GM21576 (cell line): ENCODE data around the gene PBX4.

Experiments
- ATAC-seq: cut with Tn5 transposase; IDR thresholded peaks from one replicate; pipeline ENCODE4 v1.9.1; 2021; ENCODE audit warnings: mild to moderate bottlenecking, moderate library complexity; ENCODE audit not compliant: unreplicated experiment

The PBX4 gene

DNA sequence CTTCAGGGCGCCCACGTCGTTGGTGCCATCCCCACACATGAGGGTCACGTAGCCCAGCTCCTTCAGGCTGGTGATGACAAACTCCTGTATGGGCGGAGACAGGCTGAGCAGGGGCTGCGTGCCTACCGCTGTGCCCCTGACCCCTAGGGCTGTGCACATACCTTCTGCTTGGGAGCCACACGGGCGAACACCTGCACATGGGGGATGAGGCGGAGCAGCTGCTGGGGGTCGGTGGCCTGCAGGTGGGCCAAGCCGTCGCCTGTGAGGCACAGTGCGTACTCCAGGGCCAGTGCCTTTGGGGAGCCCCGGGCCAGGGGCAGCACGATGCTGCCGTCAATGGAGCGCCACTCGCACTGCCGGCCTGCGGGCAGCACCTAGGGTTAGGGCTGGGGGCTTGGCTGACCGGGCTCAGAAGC, 31.1 kb upstream of the PBX4 start:
- ATAC-seq: no peak

DNA sequence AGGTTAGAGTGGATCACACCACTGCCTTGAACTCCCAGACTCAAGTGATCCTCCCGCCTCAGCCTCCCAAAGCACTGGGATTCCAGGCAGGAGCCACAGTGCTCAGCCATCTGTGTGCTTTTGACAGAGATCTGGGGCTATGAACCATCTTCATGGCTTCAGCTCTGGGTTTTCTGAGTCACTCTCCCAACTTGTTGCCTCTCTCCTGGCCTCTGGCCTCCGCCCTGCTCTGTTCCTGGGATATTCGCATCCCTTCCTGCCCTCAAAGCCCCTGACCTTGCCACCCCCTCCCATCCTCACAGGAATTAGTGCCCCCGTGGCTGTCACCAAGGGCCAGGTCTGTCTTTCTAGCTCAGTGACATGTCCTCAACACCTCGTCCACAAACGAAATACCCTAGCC, 30.7 kb upstream of the PBX4 start:
- ATAC-seq: no peak

DNA sequence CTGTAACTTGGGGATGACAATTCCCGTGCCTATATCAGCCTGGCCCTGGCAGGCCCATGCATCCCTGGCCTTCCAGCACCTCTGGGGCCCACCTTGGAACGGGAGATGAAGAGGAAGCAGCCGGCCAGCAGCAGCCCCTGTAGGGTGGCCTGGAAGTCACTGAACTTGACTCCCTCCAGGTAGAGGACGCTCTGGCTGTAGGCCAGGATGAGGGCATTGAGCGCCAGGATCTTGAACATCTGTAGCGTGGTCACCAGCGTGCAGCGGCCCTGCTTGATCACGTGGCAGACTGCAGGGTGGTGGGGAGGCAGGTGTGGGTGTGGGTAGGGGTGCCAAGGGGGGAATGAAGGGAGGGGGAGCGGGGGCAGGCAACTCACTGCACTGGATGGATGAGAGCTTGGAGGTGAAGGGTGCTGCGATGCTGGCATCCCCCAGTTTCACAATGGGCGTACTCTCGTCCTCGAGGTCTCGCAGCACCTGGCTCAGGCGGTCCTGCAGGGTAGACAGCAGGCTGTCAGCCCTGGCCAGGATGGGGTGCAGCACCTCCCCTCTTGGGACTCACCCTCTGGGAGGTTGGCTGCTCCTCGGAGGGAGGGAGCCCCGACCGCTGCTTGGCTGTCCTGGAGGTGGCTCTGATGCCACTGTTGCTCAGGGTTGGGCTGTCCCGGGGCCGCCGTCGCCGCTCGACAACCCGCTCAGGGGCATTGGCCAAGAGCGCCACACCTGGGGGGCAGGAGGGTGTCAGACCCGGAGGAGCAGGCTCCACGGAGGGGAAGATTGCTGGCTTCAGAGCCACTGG, 28.7 kb upstream of the PBX4 start:
- no peak for ATAC-seq

DNA sequence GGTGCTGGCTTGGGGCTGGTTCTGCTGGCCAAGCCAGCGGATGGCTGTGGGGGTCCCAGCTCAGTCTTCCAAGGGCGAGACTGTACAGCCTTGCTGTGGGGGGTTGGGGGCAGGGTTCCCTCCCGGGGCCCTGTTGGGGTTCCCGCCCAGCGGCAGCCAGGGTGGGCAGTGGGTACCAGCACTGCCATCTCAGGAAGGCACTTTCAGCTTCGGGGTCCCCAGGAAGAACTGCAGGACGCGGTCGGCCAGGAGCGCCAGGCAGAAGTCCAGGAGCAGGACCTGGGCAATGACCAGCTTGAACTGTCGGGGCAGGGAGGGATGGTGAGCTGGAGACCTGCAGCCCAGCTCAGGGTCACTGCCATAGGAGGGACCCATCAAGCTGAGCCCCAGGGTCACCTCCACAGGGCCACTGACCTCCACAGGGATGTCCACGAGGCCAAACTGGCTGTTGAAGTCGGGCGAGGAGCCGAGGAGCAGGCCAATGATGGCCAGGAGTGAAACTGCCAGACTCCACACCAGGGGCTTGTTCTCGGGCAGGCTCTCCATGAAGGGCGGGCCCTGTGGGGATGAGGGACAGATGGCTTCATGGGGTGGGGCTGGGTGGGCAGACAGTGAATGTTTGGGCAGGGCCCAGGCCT, 26.9 kb upstream of the PBX4 start:
- ATAC-seq: no peak

DNA sequence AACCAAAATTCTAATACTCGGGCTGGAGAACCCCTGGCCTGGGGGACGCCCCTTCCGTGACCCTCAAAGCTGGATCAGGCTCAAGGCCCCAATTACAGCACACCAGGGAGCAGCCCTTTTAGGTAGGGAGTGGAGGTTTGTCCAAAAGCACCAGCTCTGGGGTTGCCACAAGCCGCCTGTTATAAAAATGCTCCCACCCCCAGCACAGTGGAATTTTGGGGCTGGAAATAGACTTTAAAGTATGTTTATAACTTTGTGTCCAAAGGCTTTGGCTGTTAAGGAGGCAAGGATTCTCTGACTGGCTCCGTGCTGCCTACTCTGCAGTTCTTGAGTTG, 25.5 kb upstream of the PBX4 start:
- ATAC-seq: no peak

DNA sequence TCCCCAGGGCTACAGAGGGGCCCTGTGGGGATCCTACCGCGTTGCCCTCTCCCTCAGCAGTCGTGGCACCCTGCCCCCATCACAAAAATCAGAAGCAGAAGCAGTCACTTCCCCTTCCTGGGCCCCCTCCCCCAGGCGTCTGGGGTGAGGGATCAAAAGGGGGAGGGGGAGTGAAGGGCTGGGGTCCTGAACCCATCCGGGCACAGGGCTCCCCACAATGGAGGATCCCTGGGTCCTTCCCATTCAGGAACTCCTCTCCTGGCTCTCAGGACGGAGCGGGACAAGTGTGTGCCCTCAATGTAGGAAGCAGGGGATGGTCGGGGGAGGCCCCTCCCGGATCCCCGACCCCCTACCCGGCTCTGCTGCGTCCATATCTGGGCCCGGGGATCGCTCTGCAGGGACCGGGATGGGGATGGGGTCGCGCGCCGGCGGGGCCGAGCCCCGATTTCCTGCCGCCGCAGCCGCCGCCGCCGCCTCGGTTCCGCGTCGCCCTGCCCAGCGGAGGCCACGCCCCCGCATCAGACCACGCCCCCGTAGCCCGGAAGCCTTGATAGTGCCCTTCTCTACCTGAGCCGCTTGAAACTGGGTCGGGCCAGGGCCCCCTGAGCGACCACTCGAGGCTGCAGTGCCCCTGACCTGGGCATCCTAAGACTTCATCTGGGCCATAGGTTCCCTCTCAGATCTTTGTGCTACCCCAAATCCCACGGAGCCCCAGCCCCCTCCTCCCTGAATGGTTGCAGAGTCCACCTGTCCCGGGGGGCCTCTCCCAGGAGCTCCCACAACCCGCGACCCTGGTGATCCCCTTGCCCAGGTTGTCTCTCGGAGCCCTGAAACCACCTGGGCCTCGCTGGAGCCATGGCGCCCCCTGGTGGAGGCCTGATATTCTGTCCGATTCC, 24.9 kb upstream of the PBX4 start, which contains the start of gene GMIP:
Gene GMIP, minus strand, starts transcription at position 500 of the 896 bp plus-strand sequence. Its CDS starts 128 bp downstream, at position 372.
- ATAC-seq: peak; percentile 59

DNA sequence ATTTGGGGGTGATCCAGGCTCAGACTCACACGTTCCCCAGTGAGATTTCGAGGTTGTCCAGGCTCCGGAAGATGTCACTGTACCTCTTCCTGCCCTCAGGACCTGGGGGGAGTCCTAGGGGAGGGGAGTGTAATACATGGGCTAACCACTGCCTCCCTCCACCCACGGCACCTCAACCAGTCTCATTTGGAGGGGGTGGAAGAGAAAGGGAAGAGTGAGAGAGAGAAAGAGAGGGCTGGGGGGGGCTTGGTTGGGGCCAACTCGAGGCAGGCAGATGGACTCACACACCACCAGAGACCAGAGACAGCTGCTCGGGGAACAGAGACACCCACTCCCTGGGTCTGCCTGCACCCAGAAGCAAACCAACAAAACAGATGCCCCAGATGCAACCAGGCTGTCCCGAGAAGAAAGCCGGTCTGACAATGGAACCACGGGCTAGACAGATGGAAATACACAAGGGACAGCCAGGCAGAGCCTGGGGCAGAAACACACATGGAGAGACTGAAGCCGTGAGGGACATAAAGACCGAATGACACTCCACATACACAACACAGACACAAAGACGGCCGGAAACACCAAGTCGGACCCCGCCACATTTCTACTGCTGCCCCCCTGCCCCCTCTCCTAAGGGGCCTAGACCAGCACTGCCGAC, 24.1 kb upstream of the PBX4 start:
- no peak for ATAC-seq

DNA sequence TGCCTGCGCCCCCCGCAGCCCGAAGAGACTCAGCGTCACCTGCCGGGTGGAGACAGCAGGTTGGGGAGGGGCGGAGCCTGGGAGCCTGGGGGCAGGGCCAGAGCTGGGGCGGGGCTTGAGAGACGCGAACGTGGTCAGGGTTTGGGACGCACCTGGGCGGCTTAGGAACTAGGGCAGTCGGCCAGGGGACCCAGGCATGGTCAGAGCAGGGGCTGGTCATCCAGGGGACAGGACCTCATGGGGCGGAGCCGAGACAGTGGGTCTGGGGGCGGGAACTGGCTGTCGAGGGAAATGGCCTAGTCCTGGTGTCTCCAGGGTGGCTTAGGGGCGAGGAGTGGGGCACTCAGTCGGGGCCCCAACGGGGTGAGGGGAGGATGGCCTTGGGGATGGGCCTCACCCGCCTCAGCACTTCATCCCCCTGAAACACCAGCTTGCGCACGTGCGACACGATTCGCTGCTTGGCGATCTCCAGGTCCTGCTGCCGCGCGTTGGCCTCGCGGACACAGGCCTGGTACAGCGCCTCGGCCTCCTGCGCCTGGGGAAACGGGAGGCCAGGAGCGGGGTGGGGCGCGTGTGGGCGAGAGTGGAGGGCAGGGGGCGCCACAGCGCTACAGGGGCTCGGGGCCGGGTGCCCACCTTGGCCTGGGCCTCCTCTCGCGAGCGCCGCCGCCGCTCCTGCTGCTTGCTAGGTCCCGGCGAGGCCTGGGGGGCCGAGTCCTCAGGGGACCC, 19.2 kb upstream of the PBX4 start:
- no peak for ATAC-seq

DNA sequence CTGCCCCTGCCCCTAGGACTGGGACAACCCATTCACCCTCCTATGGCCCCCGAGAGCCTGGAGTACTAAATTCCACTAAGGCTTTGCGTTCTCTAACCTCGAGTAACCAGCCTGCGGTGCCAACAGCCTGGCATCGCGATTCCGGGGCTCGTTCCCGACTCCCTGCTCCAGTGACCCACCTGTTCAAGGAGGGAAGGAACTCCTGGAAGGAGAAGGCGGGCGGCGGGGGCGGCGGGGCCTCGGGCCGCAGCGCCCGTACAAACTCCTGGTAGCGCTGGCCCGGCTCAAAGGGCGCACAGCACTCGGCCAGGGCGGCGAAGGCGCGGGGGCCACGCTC, 18.7 kb upstream of the PBX4 start:
- ATAC-seq: no peak

DNA sequence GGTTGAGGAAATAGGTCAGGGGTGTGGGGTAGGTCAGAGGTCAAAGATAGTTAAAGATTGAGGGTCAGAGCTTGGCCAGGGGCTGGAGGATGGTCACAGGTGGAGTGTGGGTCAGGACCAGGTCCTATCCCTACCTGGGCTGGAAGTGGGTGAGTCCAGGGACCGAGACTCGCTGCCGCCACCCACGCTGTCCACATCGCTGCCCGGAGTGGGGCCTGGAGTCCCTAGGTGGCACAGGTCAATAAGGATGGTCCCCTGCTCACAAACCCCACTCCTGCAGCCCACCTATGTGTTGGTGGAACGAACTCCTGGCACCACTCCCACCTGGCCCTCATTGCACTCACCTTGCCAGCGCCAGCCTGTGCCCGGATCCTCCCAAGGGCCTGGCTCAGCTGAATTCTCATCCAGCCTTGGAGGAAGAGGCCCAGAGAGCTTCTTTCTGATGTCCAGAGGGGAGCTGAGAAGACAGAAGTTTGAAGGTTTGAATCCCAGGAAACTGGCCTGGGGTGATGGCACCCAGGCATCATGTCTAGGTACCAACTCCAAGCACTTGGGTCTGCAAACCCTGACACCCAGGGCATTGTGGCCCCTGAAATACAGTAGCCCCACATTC, 18.2 kb upstream of the PBX4 start:
- no peak for ATAC-seq

DNA sequence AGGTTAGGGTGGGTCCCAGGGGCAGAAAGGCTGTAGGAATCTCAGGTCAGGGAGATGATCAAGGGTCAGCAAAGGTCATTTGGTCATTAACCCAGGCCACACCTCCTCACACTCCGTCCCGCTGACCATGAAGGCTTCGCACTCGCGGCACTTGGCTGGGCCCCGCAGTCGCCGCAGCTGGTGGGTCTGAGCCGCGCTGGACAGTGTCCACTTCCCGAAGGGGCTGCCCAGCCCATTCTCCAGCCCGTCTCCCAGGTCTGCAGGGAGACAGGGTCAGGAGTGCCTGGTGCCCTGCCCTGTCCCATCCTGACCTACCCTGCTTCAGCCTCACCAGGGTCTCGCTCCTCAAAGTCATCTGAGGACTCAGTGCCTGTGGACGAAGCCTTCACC, 16.8 kb upstream of the PBX4 start:
- ATAC-seq: no peak

DNA sequence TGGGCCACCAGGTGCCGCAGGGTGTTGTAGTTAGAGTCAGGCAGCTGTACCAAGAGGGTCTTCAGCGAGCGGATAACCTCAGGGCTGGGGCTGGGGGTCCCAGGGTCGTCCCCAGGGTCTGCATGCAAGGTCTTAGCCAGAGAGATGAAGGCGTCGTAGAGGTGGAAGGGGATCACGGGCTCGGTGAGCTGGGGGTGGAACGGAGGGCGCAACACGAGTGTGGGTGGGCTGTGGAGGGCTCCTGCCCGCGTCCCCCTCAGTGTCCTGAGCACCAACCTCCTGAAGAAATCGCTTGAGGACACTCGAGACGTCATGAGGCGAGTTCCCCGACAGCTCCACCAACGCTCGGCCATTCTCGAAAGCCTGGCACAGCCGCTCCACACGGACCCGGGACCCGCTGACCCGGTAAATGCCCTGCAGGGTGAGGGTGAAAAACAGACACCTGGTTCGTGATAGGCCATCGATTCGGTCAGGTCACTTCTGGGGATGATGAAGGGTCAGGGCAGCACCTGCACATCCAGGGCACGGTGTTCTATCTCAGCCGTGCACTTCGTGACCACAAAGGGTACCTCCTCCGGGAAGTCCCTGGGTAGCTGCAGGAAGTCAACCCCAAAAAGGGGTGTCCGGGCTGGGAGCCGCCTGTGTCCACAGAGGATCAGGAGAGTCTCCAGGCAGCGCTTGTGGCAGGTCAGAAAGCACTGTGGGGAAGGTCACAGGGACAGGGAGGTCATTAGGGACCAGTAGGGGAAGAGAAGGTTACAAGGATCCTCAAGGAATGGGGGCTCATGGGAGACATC, 16.2 kb upstream of the PBX4 start:
- ATAC-seq: no peak

DNA sequence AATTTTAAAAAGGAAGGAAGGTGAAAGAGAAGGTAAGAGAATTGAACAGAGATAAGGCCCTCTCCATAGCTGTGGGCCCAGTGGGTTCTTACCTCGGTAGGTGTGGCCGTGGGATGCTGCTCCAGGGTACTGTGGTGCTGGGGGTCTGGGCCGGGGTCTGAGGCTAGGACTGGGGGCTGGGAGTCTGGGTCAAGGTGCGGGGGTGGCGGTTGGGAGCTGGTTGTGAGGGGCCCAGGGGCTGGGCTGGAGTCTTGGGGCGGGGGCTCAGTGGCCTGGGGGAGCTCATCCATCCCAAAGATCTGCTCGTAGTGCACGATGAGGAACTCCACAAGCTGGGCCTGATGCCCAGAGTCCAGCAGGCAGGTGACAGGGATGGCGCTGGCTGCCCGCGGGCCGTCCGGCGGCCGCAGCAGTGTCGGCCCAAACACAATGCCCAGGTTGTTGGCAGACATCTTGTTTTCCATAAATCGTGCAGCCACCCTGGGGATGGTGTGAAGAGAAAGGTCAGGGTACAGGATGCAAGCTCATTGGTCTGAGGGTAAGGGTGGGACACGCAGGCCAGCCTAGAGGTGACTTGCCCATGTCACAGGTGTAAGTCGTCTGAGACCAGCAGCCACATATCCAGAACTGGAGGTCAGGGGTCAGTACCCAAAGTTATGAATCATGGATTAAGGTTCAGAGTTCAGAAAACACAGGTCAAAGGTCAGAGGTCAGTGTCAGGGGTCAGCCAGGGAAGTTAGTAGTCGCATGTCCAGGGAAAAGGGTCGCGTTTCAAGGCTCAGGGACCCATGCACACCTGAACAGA, 15.4 kb upstream of the PBX4 start:
- ATAC-seq: no peak

DNA sequence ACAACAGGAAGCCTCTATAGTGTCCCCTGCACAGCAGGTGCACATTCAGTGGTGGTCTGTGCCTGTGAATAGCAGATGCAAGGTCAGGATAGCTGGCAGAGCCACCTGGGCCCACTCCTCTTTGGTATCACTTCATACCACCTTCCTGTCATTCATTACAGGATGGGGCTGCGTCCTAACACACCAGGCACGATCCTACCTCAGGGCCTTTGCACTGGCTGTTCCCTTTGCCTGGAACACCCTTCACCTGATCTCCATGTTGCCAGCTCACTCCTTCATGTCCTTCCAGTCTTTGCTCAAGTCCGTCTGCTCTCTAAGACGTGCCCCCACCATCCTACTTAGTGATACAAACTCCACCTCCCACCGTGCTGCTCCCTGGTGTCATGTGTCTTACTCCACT, 14.2 kb upstream of the PBX4 start:
- no peak for ATAC-seq

DNA sequence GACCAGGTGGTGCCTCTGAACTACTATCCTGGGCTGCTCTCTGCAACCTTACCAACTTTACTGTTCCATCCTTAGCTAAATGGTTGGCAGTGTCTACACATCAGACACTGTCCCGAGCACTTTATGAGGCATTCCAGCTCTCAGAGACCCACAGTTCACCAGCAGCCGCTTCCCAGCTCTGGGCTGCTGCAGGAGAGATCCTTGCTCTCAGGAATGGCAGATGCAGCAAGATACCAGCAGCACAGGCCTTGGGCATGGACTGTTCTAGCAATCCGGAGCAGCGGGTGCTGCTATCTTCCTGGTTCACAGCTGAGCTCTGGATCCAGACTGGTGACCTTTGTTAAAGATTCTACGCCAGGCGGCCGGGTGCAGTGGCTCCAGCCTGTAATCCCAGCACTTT, 12.9 kb upstream of the PBX4 start:
- ATAC-seq: no peak

DNA sequence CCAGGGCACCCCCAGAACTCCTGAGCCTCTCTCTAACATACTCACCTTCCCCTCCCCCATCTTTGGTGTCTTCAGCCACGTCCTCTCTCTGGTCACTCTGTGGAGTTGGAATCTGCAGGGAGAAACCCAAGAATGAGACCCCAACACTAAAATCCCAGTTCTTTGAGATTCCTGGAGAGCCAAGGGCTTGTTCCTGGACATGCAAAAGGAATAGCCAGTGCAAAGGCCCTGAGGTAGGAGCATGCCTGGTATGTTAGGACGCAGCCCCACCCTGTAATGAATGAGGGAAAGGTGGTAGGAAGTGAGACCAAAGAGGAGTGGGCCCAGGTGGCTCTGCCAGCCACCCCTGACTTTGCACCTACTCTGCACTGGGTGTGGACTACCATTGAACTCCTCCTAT, 11.9 kb upstream of the PBX4 start:
- no peak for ATAC-seq

DNA sequence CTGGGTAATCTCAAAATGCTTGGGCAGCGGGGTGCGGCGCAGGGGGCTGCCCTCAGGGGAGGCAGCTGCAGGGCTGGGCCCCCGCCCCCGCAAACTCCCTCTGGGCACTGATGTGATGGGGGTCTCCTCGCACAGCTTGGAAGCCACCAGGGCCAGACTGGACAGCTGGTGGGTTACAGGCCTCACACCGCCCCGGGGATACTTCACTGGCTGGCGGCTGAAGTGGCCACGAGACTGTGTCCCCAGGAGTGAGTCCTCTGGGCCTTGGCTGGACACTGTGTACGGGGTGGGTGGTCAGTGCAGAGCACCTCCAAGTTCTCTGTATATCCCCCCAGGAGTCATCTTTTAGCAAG, 11.6 kb upstream of the PBX4 start:
- ATAC-seq: no peak

DNA sequence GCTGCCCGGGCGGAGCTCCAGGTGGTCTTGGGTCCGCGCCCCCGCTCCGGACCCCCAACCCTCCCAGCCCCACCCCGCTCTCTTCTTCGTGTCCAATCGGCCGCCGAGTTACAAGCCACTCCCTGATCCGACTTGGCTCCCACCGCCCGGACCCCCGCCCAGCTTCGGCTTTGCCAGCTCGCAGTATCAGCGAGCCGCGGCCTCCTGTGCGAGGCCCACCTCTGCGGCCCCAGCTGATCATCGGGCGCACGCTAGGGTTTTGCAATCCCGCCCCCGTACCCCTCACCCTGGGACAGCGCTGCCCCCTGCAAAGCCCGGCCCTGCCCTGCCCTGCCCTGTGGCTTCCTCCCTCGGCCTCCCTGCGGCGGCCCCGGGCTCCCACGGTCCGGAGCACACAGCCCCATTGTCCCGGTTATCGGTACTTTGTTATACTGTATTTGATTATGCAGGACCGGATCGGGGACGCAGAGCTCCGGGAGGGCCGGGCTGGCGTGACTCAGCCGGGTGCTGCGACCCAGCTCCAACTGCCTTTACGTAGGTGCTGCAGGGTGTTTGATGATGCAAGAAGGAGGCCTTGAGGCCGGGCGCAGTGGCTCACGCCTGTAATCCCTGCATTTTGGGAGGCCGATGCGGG, 10.1 kb upstream of the PBX4 start:
- ATAC-seq: no peak
